Activated T-cell treated with anti-CD3 and anti-CD28 coated beads, Interleukin-2, amount 50 U/mL, for 48 hours (primary cell): Measurements from ENCODE around the gene B4GALT6.

Experiments
- DNase-seq, 2 experiments: peaks; one replicate each; pipeline ENCODE4 v3.0.0-alpha.2; 2020

The B4GALT6 gene

GRCh38 chr18:31658670-31659575 lies 25.5 kb downstream of the B4GALT6 start:
- peak in 1 of 2 experiments; percentile 35 for DNase-seq

- peak; percentile 64 to 67 for DNase-seq
These were observed 26.3 kb downstream of the B4GALT6 start for GRCh38 chr18:31657823-31658669.

GRCh38 chr18:31656754-31657153 lies 27.6 kb downstream of the B4GALT6 start:
- no peak for DNase-seq

GRCh38 chr18:31655354-31655753 lies 29.0 kb downstream of the B4GALT6 start:
- DNase-seq, result no peak

- DNase-seq, result no peak
These were observed 31.5 kb downstream of the B4GALT6 start for GRCh38 chr18:31652877-31653276.

GRCh38 chr18:31652357-31652756 lies 32.0 kb downstream of the B4GALT6 start:
- DNase-seq, result no peak

GRCh38 chr18:31651369-31651768 lies 33.0 kb downstream of the B4GALT6 start:
- no peak for DNase-seq

GRCh38 chr18:31649978-31650719 lies 34.2 kb downstream of the B4GALT6 start:
- no peak for DNase-seq

- no peak for DNase-seq
These were observed 34.9 kb downstream of the B4GALT6 start for GRCh38 chr18:31649449-31649848.

- no peak for DNase-seq
These were observed 35.4 kb downstream of the B4GALT6 start for GRCh38 chr18:31648966-31649429.

GRCh38 chr18:31648458-31648857 lies 35.9 kb downstream of the B4GALT6 start:
- no peak for DNase-seq

- DNase-seq, result no peak
These were observed 37.1 kb downstream of the B4GALT6 start for GRCh38 chr18:31647127-31647753.

- no peak for DNase-seq
These were observed 37.9 kb downstream of the B4GALT6 start for GRCh38 chr18:31646332-31647126.

GRCh38 chr18:31645411-31645810 lies 39.0 kb downstream of the B4GALT6 start:
- no peak for DNase-seq

GRCh38 chr18:31643003-31643402 lies 41.4 kb downstream of the B4GALT6 start:
- DNase-seq, result no peak

- DNase-seq, result no peak
These were observed 46.9 kb downstream of the B4GALT6 start for GRCh38 chr18:31637445-31637844.

GRCh38 chr18:31636387-31636786 lies 48.0 kb downstream of the B4GALT6 start:
- DNase-seq, result no peak

- DNase-seq, result no peak
These were observed 50.1 kb downstream of the B4GALT6 start for GRCh38 chr18:31634331-31634713.

GRCh38 chr18:31633392-31634330 lies 50.7 kb downstream of the B4GALT6 start:
- DNase-seq, result no peak

GRCh38 chr18:31632356-31632755 lies 52.0 kb downstream of the B4GALT6 start:
- no peak for DNase-seq
